ENCODE measurements around the gene TMEM63B.

DNA sequence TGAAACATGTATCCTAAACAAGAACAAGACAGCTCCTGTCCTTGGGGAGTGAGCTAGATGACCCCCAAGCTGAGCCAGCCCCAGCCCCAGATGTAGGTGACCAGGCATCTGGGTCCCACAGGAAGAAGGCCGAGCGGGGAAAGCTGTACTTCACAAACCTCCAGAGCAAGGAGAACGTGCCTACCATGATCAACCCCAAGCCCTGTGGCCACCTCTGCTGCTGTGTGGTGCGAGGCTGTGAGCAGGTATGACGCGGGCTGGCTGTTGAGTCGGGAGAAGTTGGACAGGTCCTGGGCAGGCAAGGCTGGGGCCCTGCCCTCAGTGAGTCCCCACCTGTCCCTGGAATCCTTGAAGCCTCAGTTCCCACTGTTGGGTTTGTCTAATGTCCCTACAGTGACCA lies 19.9 kb downstream of the TMEM63B start:
- no peak for TF ChIP-seq CTCF (conservative IDR thresholded peaks at IDR 0.05; ENCODE audit: low read length)
- no peak for TF ChIP-seq EZH2phosphoT487 (IDR thresholded peaks at IDR 0.05; ENCODE audit: borderline replicate concordance)

All from Loucy (cell line).